SK-N-SH (cell line): ENCODE measurements around the gene HSPA1L. TPM values are rescaled to one million over a fixed set of nuclear protein-coding genes. Genes with fewer than 3 reads are reported as not detected.
"Not testable (repeated sequence)": the region's sequence is repeated elsewhere in the genome, so short reads cannot be mapped to it uniquely, and the experiment has no call there.

Source experiments
- CTCF ChIA-PET: fragments of 300-600, 350-600 bp; formaldehyde crosslinking; extraction: SDS; loops from one replicate; lab custom pipeline; 2021; lab: Yijun Ruan, JAX
- POLR2A ChIA-PET: fragments of 350-600 bp; sonication (Branson Sonifier 250); formaldehyde crosslinking; extraction: SDS; loops from one replicate; lab custom pipeline; 2020; ENCODE audit warnings: antibody characterized with exemption, inconsistent platforms; lab: Yijun Ruan, JAX
- DNase-seq: peaks from one replicate; pipeline ENCODE4 v3.0.0; 2012
- H2AFZ ChIP-seq: fragments of 200-600 bp; sonication (generic); 2 replicates; pipeline ENCODE4 v1.8.1; 2016; ENCODE audit warnings: antibody characterized with exemption, mild to moderate bottlenecking, low read depth
- H3F3A ChIP-seq: fragments of 200-600 bp; sonication (generic); replicated peaks from 2 replicates; pipeline ENCODE3; 2016; ENCODE audit warnings: antibody characterized with exemption, mild to moderate bottlenecking; ENCODE audit not compliant: insufficient read depth
- H3K27ac ChIP-seq, 2 experiments: fragments of 200-500 bp in 1 of 2; fragments of 200-600 bp in 1 of 2; sonication (Bioruptor generic) in 1 of 2; sonication (generic), shearing (Covaris generic) in 1 of 2; 2 replicates each; pipeline versions ENCODE4 v1.5.1 to v1.6.1; 2014 to 2016; ENCODE audit warnings: low read depth in 2 of 2, inconsistent platforms in 1 of 2, low read length in 1 of 2, mild to moderate bottlenecking in 1 of 2, mixed read lengths in 1 of 2
- H3K27me3 ChIP-seq: fragments of 200-600 bp; sonication (generic), shearing (Covaris generic); 2 replicates; pipeline ENCODE4 v1.6.1; 2016; ENCODE audit warnings: mixed run types; ENCODE audit not compliant: insufficient read depth
- H3K36me3 ChIP-seq, 2 experiments: fragments of 200-500 bp in 1 of 2; fragments of 200-600 bp in 1 of 2; sonication (Bioruptor generic) in 1 of 2; sonication (generic) in 1 of 2; replicated peaks in 1 of 2; 2 replicates each; pipeline versions ENCODE3 to v1.5.1; 2014 to 2016; ENCODE audit warnings: low read length in 1 of 2, mild to moderate bottlenecking in 1 of 2; ENCODE audit not compliant: insufficient read depth in 2 of 2, control insufficient read depth in 1 of 2
- H3K4me1 ChIP-seq, 2 experiments: fragments of 200-500 bp in 1 of 2; fragments of 200-600 bp in 1 of 2; sonication (Bioruptor generic) in 1 of 2; sonication (generic), shearing (Covaris generic) in 1 of 2; 2 replicates each; pipeline versions ENCODE4 v1.5.1 to v1.6.1; 2014 to 2016; ENCODE audit warnings: low read depth in 1 of 2, low read length in 1 of 2, mixed run types in 1 of 2; ENCODE audit not compliant: insufficient read depth in 2 of 2, control insufficient read depth in 1 of 2
- H3K4me2 ChIP-seq: fragments of 200-600 bp; sonication (generic), shearing (Covaris generic); 2 replicates; pipeline ENCODE4 v1.6.1; 2017; ENCODE audit warnings: mixed run types
- H3K4me3 ChIP-seq, 2 experiments: fragments of 200-500 bp in 1 of 2; fragments of 200-600 bp in 1 of 2; sonication (Bioruptor generic) in 1 of 2; sonication (generic), shearing (Covaris generic) in 1 of 2; 2 replicates each; pipeline versions ENCODE4 v1.5.1 to v1.8.1; 2014 to 2016; ENCODE audit warnings: low read depth in 2 of 2, inconsistent platforms in 1 of 2, low read length in 1 of 2, mild to moderate bottlenecking in 1 of 2, mixed read lengths in 1 of 2, moderate library complexity in 1 of 2
- H3K79me2 ChIP-seq: fragments of 200-600 bp; sonication (generic); 2 replicates; pipeline ENCODE4 v1.8.1; 2017; ENCODE audit warnings: mild to moderate bottlenecking; ENCODE audit not compliant: insufficient read depth
- H3K9ac ChIP-seq: fragments of 200-600 bp; sonication (generic); 2 replicates; pipeline ENCODE4 v1.6.1; 2017; ENCODE audit warnings: mixed run types
- H3K9me2 ChIP-seq: fragments of 200-600 bp; sonication (generic); 2 replicates; pipeline ENCODE4 v1.6.1; 2017; ENCODE audit warnings: mixed run types
- H3K9me3 ChIP-seq: fragments of 200-600 bp; sonication (generic); 2 replicates; pipeline ENCODE4 v1.6.1; 2017; ENCODE audit warnings: mixed run types, mild to moderate bottlenecking, moderate library complexity
- H4K20me1 ChIP-seq: fragments of 200-600 bp; sonication (generic); 2 replicates; pipeline ENCODE4 v1.6.1; 2017; ENCODE audit warnings: mild to moderate bottlenecking, mixed run types; ENCODE audit not compliant: insufficient read depth
- CHD2 ChIP-seq: fragments of 150-350 bp; IDR thresholded peaks from 2 replicates; pipeline ENCODE4 v1.6.1; 2018; ENCODE audit warnings: low read length; ENCODE audit not compliant: partially characterized antibody
- EP300 ChIP-seq, 2 experiments: IDR thresholded peaks; 2 replicates each; pipeline versions ENCODE4 v1.4.0 to v1.6.1; 2012; ENCODE audit warnings: borderline replicate concordance in 1 of 2, low read depth in 1 of 2, low read length in 1 of 2
- EZH2phosphoT487 ChIP-seq: fragments of 200-600 bp; sonication (generic); IDR thresholded peaks from 2 replicates; pipeline ENCODE4 v1.6.1; 2017; ENCODE audit warnings: low read depth, mixed run types, mild to moderate bottlenecking, antibody characterized with exemption, moderate library complexity, borderline replicate concordance
- FOXM1 ChIP-seq: IDR thresholded peaks from 2 replicates; pipeline ENCODE4 v1.4.0; 2012; ENCODE audit warnings: low read depth, mild to moderate bottlenecking
- JUND ChIP-seq: IDR thresholded peaks from 2 replicates; pipeline ENCODE4 v1.4.0; 2012
- NFIC ChIP-seq: IDR thresholded peaks from 2 replicates; pipeline ENCODE4 v1.4.0; 2012; ENCODE audit warnings: borderline replicate concordance
- RCOR1 ChIP-seq: fragments of 150-350 bp; IDR thresholded peaks from 2 replicates; pipeline ENCODE4 v1.6.1; 2017; ENCODE audit warnings: antibody characterized with exemption, low read length
- SIN3A ChIP-seq: IDR thresholded peaks from 2 replicates; pipeline ENCODE4 v1.6.1; 2012; ENCODE audit warnings: low read depth, mild to moderate bottlenecking, low read length, moderate library complexity, borderline replicate concordance
- TAF1 ChIP-seq: IDR thresholded peaks from 2 replicates; pipeline ENCODE4 v1.6.1; 2012; ENCODE audit warnings: low read depth, mild to moderate bottlenecking, low read length, moderate library complexity, borderline replicate concordance
- TCF12 ChIP-seq: IDR thresholded peaks from 2 replicates; pipeline ENCODE4 v1.4.0; 2012
- WGBS: methylation state at CpG from one replicate; pipeline ENCODE4 v1.1.6; 2017; ENCODE audit warnings: low lambda C conversion rate; 5-methylcytosine and 5-hydroxymethylcytosine counted together
- polyA plus RNA-seq, 3 experiments: library from polyadenylated mRNA; depleted of rRNA; stranded (reverse); fragments of >200 nt; gene quantifications; 2 replicates each; pipeline ENCODE4 v1.2.3, GENCODE V29; 2012
- TF ChIP-seq, protein P1 (sequence below): IDR thresholded peaks from 2 replicates; pipeline ENCODE4; 2012
- TF ChIP-seq, protein P2 (sequence below): IDR thresholded peaks from 2 replicates; pipeline ENCODE4 v1.4.0; 2012; ENCODE audit warnings: low read depth

HSPA1L gene
- polyA plus RNA-seq, 1 of the 3 experiments (the other 2 are of a cell fraction): 0.69 TPM

DNA sequence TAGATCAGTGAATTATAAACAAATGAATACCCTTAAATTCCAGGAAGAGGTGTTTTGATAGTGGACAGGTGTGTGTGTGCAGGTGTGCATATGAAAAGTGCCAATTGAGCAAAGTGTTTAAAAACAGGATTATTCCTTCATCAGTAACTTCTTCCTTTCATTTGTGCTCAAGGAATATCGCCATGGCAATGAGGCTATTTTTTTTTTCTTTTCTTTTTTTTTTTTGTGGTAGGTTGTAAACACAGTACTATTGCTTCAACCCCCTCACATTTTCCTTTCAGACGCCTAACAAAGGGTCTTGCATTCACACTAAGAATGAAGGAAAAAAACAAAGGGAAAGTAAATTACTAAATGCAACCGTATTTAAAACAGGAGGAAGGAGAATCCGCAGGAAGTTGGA, 10.5 kb upstream of the HSPA1L start:
- Histone ChIP-seq H3K4me1 (peaks cover 0 to 3% of the 10 kb centered on the region in 2 experiments; a peak in 1 of 4 replicates), H3K9ac (no peak overlapping the region), H3K79me2 (peaks cover 10% of the 10 kb centered on the region), H3K4me2 (no peak overlapping the region), H3K4me3 (no peak overlapping the region), H3K9me2 (no peaks in the 10 kb centered on the region), H4K20me1 (no peaks in the 10 kb centered on the region), H3K27ac (no peak overlapping the region), H2AFZ (no peak overlapping the region), H3F3A (peaks cover 7% of the 10 kb centered on the region), H3K36me3 (no peaks in the 10 kb centered on the region), H3K9me3 (no peaks in the 10 kb centered on the region), H3K27me3 (no peaks in the 10 kb centered on the region)
- DNase-seq: no peak
- POLR2A ChIA-PET: no interaction called here
- WGBS: 94% methylated on average over 4 of the region's 4 CpGs
- TF ChIP-seq RCOR1: no peak
- TF ChIP-seq NFIC: no peak
- TF ChIP-seq EZH2phosphoT487: no peak
- no peak for TF ChIP-seq FOXM1
- TF ChIP-seq SIN3A: no peak
- CTCF ChIA-PET: interaction anchor here (1.5 kb wide), 1 partner anchor 35 kb away, joined by 3 read pairs; no protein-coding TSS in a partner anchor

DNA sequence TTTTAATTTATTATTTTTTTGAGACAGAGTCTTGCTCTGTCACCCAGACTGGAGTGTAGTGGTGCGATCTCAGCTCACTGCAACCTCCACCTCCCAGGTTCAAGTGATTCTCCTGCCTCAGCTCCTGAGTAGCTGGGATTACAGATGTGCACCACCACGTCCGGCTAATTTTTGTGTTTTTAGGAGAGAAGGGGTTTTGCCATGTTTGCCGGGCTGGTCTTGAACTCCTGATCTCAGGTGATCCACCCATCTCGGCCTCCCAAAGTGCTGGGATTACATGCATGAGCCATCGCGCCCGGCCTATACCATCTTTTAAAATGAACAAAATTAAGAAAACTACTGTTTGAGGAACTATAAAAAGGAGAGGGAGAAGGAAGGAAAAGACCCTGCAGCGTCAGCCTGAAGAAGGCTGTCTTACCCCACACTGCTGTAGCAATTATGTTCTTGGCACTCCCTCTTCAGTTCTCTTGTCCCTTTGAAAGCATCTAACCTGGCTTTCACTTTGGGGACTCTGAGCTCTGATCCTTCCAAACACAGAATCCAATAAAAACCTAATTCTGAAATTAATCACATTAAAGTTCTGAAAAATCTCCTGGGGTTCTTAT, 8.6 kb upstream of the HSPA1L start:
- H3K4me1 ChIP-seq, H3K4me2 ChIP-seq, H3K36me3 ChIP-seq, H4K20me1 ChIP-seq, H3K4me3 ChIP-seq, H3K9me2 ChIP-seq, H3K27ac ChIP-seq, H3K27me3 ChIP-seq, H3K79me2 ChIP-seq, POLR2A ChIA-PET, H3K9ac ChIP-seq, H3K9me3 ChIP-seq, H2AFZ ChIP-seq, DNase-seq, H3F3A ChIP-seq, CTCF ChIA-PET: not testable (repeated sequence)
- 96% methylated on average over 9 of the region's 9 CpGs for WGBS

DNA sequence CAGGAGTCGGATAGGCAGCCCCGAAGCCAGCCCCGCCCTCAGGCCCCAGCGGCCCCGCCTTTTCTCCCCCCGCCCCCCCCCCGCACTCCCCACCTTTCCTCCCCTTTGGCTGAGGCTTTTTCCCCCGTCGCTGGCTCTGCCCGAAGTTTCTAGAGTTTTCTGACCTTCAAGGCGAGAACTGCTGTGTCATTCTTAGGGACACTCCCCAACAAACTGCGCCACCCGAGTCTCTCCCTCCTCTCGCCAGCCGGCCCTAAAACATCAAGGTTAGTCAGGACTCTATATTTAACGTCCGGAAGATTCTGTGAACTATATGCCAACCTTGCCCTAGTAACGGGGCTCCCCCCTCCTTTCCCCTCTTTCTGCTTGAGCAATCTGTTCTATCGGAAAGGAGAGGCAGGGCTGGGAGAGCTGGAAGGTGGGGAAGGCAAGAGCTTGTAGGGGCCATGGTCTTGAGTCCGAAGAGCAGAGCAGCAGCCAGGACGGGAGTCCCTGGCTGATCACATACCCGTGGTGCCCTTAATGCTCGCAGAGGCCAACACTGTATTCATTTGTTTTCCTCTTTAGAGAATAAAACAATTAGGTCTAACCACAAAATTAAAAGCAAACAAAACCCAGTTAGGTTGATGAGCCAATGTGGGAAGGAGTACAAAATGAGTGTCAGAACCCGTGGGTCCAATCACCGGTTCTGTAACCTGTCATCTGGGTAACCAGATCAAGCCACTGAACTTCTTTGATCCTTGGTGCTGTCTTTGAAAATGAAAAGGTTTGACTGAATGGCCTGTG, 7.1 kb upstream of the HSPA1L start:
- Histone ChIP-seq H4K20me1 (no peaks in the 10 kb centered on the region), H3K27me3 (no peaks in the 10 kb centered on the region), H3F3A (peaks cover 7% of the 10 kb centered on the region), H3K9me2 (no peaks in the 10 kb centered on the region)
- TF ChIP-seq, protein P1, sequence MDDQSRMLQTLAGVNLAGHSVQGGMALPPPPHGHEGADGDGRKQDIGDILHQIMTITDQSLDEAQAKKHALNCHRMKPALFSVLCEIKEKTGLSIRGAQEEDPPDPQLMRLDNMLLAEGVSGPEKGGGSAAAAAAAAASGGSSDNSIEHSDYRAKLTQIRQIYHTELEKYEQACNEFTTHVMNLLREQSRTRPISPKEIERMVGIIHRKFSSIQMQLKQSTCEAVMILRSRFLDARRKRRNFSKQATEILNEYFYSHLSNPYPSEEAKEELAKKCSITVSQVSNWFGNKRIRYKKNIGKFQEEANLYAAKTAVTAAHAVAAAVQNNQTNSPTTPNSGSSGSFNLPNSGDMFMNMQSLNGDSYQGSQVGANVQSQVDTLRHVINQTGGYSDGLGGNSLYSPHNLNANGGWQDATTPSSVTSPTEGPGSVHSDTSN: no peak
- TF ChIP-seq CHD2: no peak
- TF ChIP-seq JUND: no peak
- TF ChIP-seq TCF12: no peak
- TF ChIP-seq EP300 (IDR thresholded peaks at IDR 0.05; ENCODE audit: borderline replicate concordance in 1 of 2, low read depth in 1 of 2, low read length in 1 of 2): no peak
- TF ChIP-seq, protein P2, sequence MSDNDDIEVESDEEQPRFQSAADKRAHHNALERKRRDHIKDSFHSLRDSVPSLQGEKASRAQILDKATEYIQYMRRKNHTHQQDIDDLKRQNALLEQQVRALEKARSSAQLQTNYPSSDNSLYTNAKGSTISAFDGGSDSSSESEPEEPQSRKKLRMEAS: no peak
- TF ChIP-seq TAF1: no peak
- TF ChIP-seq, all 33 proteins: peak for 0
- no peaks in the 10 kb centered on the region for H3K9me3 ChIP-seq
- no peaks in the 10 kb centered on the region for H3K36me3 ChIP-seq
- peak overlapping the region; percentile 53 for H3K9ac ChIP-seq
- peak overlapping the region; percentile 37 to 44 for H3K4me3 ChIP-seq
- H2AFZ ChIP-seq: peak overlapping the region; percentile 51; the same call in 1 of the 2 replicates
- peak overlapping the region; percentile 70 for H3K4me2 ChIP-seq
- POLR2A ChIA-PET: no interaction called here
- H3K4me1 ChIP-seq: peaks cover 0 to 3% of the 10 kb centered on the region in 2 experiments; a peak in 1 of 4 replicates
- peak overlapping the region; percentile 34 to 55; a peak in 3 of 4 replicates for H3K27ac ChIP-seq
- WGBS: 18% methylated on average over 23 of the region's 25 CpGs
- CTCF ChIA-PET: interaction anchor here (0.8 kb wide), 1 partner anchor 93 kb away, joined by 3 read pairs; the partner anchor contains the start of gene DDAH2
- DNase-seq: peak; percentile 69
- H3K79me2 ChIP-seq: peaks cover 10% of the 10 kb centered on the region
